OCI-LY1 (cell line): ENCODE measurements around the gene LPAR1.

Experiments used
- H2AFZ ChIP-seq: fragments of 200-600 bp; sonication (generic), shearing (Covaris generic); 2 replicates; pipeline ENCODE4 v1.6.0; 2014; ENCODE audit warnings: antibody characterized with exemption, mild to moderate bottlenecking, low read length
- H3F3A ChIP-seq: fragments of 200-600 bp; sonication (generic), shearing (Covaris generic); 2 replicates; pipeline ENCODE4 v1.6.0; 2014; ENCODE audit warnings: mild to moderate bottlenecking, antibody characterized with exemption, low read length, moderate library complexity; ENCODE audit not compliant: insufficient read depth
- H3K27ac ChIP-seq: fragments of 200-600 bp; sonication (generic); 2 replicates; pipeline ENCODE4 v1.5.1; 2014; ENCODE audit warnings: low read length, mixed run types, mild to moderate bottlenecking, low read depth; ENCODE audit not compliant: poor library complexity, severe bottlenecking
- H3K27me3 ChIP-seq: fragments of 200-600 bp; sonication (generic); 2 replicates; pipeline ENCODE4 v1.6.0; 2014; ENCODE audit warnings: antibody characterized with exemption, mild to moderate bottlenecking, low read length, moderate library complexity; ENCODE audit not compliant: insufficient read depth
- H3K36me3 ChIP-seq: fragments of 200-600 bp; sonication (generic); 2 replicates; pipeline ENCODE4 v1.6.1; 2014; ENCODE audit warnings: mild to moderate bottlenecking, antibody characterized with exemption, low read length, moderate library complexity, mixed read lengths; ENCODE audit not compliant: insufficient read depth
- H3K4me1 ChIP-seq: fragments of 200-600 bp; sonication (generic); 2 replicates; pipeline ENCODE4 v1.5.1; 2014; ENCODE audit warnings: mild to moderate bottlenecking, low read length, moderate library complexity; ENCODE audit not compliant: insufficient read depth, severe bottlenecking
- H3K4me2 ChIP-seq: fragments of 200-600 bp; sonication (generic), shearing (Covaris generic); 2 replicates; pipeline ENCODE4 v1.6.1; 2014; ENCODE audit warnings: low read length
- H3K4me3 ChIP-seq: fragments of 200-600 bp; sonication (generic); 2 replicates; pipeline ENCODE4 v1.5.1; 2014; ENCODE audit warnings: low read length, low read depth, mild to moderate bottlenecking, mixed read lengths; ENCODE audit not compliant: poor library complexity, severe bottlenecking
- H3K79me2 ChIP-seq: fragments of 200-600 bp; shearing (Covaris generic); 2 replicates; pipeline ENCODE4 v1.6.1; 2016; ENCODE audit warnings: mixed run types, low read length, mixed read lengths; ENCODE audit not compliant: insufficient read depth
- H3K9ac ChIP-seq: fragments of 200-600 bp; sonication (generic), shearing (Covaris generic); 2 replicates; pipeline ENCODE4 v1.6.1; 2014; ENCODE audit warnings: mild to moderate bottlenecking, low read length, mixed read lengths
- H3K9me2 ChIP-seq: fragments of 200-600 bp; sonication (generic), shearing (Covaris generic); 2 replicates; pipeline ENCODE4 v1.6.1; 2014; ENCODE audit warnings: low read depth, mild to moderate bottlenecking, low read length, mixed read lengths
- H3K9me3 ChIP-seq: fragments of 200-600 bp; shearing (Covaris generic); 2 replicates; pipeline ENCODE4 v1.6.1; 2014; ENCODE audit warnings: low read length, mixed read lengths
- H4K20me1 ChIP-seq: fragments of 200-600 bp; sonication (generic), shearing (Covaris generic); 2 replicates; pipeline ENCODE4 v1.6.0; 2016; ENCODE audit warnings: mild to moderate bottlenecking, low read length; ENCODE audit not compliant: insufficient read depth
- EZH2 ChIP-seq: fragments of 200-600 bp; sonication (generic), shearing (Covaris generic); IDR thresholded peaks from 2 replicates; pipeline ENCODE4 v1.8.0; 2017; ENCODE audit warnings: borderline replicate concordance, mixed run types, mild to moderate bottlenecking, antibody characterized with exemption, low read length, moderate library complexity, mixed read lengths
- TF ChIP-seq, protein P1 (sequence below): fragments of 200-600 bp; sonication (generic), shearing (Covaris generic); IDR thresholded peaks from 2 replicates; pipeline ENCODE4 v1.5.1; 2017; ENCODE audit warnings: mild to moderate bottlenecking, antibody characterized with exemption, low read length, moderate library complexity, mixed read lengths

Gene LPAR1

DNA sequence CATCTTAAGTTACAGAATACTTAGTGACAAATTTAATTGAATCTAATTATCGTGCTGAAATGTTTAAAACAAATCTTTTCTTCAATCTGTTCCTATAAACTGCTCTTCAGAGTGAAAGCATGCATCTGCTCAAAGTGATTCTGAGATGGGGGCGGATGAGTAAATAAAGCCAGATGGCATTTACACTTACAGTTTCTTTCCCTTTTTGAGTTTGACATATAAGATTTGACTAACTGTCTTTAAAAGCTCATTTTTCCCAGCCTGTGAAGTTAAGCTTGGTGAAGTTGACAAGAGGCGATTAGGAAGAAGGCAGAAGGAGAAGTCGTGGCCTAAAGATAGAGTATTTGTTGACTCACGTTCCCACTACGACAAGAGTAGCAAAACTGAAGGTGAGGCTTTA, 137.4 kb downstream of the LPAR1 start:
- no peak overlapping the region for H3K9ac ChIP-seq
- H3K27me3 ChIP-seq: no peaks in the 10 kb centered on the region
- no peaks in the 10 kb centered on the region for H3K9me2 ChIP-seq
- no peak overlapping the region for H3K27ac ChIP-seq
- no peak for TF ChIP-seq EZH2
- TF ChIP-seq, protein P1, sequence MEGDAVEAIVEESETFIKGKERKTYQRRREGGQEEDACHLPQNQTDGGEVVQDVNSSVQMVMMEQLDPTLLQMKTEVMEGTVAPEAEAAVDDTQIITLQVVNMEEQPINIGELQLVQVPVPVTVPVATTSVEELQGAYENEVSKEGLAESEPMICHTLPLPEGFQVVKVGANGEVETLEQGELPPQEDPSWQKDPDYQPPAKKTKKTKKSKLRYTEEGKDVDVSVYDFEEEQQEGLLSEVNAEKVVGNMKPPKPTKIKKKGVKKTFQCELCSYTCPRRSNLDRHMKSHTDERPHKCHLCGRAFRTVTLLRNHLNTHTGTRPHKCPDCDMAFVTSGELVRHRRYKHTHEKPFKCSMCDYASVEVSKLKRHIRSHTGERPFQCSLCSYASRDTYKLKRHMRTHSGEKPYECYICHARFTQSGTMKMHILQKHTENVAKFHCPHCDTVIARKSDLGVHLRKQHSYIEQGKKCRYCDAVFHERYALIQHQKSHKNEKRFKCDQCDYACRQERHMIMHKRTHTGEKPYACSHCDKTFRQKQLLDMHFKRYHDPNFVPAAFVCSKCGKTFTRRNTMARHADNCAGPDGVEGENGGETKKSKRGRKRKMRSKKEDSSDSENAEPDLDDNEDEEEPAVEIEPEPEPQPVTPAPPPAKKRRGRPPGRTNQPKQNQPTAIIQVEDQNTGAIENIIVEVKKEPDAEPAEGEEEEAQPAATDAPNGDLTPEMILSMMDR: no peak
- H3K79me2 ChIP-seq: no peaks in the 10 kb centered on the region
- H3K4me2 ChIP-seq: no peak overlapping the region
- no peaks in the 10 kb centered on the region for H3K9me3 ChIP-seq
- H3K36me3 ChIP-seq: no peaks in the 10 kb centered on the region
- no peak overlapping the region for H2AFZ ChIP-seq
- no peaks in the 10 kb centered on the region; the same call in 1 of the 2 replicates for H4K20me1 ChIP-seq
- H3K4me1 ChIP-seq: no peaks in the 10 kb centered on the region
- no peak overlapping the region for H3K4me3 ChIP-seq
- H3F3A ChIP-seq: no peaks in the 10 kb centered on the region

- H3K4me3 ChIP-seq: no peak overlapping the region
- H3K9me2 ChIP-seq: no peaks in the 10 kb centered on the region
- H3K27ac ChIP-seq: no peak overlapping the region
- H3K79me2 ChIP-seq: no peaks in the 10 kb centered on the region
- H3K36me3 ChIP-seq: no peaks in the 10 kb centered on the region
- H3F3A ChIP-seq: no peaks in the 10 kb centered on the region
- H3K4me1 ChIP-seq: no peaks in the 10 kb centered on the region
- no peaks in the 10 kb centered on the region for H3K9me3 ChIP-seq
- no peak overlapping the region for H2AFZ ChIP-seq
- no peaks in the 10 kb centered on the region; the same call in 1 of the 2 replicates for H4K20me1 ChIP-seq
- no peak overlapping the region for H3K4me2 ChIP-seq
- H3K9ac ChIP-seq: no peak overlapping the region
- no peaks in the 10 kb centered on the region for H3K27me3 ChIP-seq
- TF ChIP-seq, protein P1: no peak
- no peak for TF ChIP-seq EZH2
Observed at GRCh38 chr9:110900456-110900855, 137.8 kb downstream of the LPAR1 start.

DNA sequence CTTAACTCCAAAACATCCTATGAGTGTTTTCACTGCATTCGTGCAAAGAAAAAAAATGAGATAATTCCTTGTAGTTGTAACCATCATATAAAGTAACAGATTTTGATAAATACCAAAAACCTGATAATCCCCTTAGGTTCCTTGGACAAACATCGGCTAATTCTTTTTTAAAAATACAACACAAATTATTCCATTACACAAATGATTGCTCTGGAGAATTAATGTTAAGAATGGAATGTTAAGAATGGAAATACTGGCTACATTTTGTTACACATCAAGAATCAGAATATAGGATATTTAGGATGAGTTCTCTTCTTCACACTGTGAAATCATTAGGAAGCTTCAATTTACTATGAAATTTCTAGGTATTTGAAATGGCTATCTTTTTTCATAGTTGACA, 139.4 kb downstream of the LPAR1 start:
- no peaks in the 10 kb centered on the region for H3F3A ChIP-seq
- H3K4me3 ChIP-seq: no peak overlapping the region
- no peaks in the 10 kb centered on the region for H3K9me3 ChIP-seq
- H4K20me1 ChIP-seq: no peaks in the 10 kb centered on the region; the same call in 1 of the 2 replicates
- H3K4me2 ChIP-seq: no peak overlapping the region
- no peaks in the 10 kb centered on the region for H3K36me3 ChIP-seq
- H3K79me2 ChIP-seq: no peaks in the 10 kb centered on the region
- TF ChIP-seq, protein P1: no peak
- no peak for TF ChIP-seq EZH2
- H3K27ac ChIP-seq: no peak overlapping the region
- no peak overlapping the region for H3K9ac ChIP-seq
- H2AFZ ChIP-seq: no peak overlapping the region
- no peaks in the 10 kb centered on the region for H3K4me1 ChIP-seq
- H3K27me3 ChIP-seq: no peaks in the 10 kb centered on the region
- no peaks in the 10 kb centered on the region for H3K9me2 ChIP-seq
